ENCODE data around the gene ERI2.
"Not testable (repeated sequence)": the region's sequence is repeated elsewhere in the genome, so short reads cannot be mapped to it uniquely, and the experiment has no call there.

The ERI2 gene

DNA sequence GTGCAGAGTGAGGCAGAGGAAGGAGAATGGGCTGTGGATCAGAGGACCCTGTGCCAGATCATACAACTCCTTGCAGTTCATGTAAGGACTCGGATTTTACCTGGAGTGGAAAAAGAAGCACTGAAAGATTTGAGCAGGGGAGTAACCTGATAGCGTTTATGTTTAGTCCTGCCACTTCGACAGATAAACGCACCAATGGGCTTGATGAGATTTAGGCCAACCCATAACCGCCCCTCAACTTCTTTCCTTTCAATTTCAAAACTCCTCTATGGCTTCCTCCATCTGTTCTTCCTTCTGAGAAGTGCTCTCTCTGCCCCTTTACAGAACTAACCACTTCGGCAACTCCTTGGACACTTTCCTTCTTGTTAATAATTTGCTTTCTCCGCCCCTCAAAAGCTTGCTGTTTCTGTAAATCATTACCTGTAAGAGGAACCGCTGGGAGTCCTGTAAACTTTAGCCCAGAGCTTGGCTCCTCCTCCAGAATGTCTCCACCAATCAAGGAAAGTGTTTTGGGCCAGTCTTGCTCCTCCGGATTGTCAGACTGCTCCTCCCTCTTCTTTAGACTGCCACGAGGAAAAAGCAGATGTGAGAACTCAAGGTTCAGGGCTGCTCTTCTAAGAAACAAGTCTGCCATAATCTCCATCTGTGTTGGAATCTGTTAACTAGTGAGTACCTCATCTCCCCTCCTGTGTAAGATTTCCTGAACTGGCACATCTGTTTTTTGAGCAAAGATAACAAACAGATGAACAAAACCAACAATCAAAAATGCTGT, 42.6 kb downstream of the ERI2 start, which contains the start of gene ACSM3:
ACSM3 (plus strand) TSS at position 554 of the 772 bp plus-strand sequence. CDS start 6,021 bp downstream, outside the sequence.
- peak; percentile 84 to 88 for DNase-seq

- DNase-seq = no peak
These were observed 43.7 kb downstream of the ERI2 start for GRCh38 chr16:20762404-20763123.

DNA sequence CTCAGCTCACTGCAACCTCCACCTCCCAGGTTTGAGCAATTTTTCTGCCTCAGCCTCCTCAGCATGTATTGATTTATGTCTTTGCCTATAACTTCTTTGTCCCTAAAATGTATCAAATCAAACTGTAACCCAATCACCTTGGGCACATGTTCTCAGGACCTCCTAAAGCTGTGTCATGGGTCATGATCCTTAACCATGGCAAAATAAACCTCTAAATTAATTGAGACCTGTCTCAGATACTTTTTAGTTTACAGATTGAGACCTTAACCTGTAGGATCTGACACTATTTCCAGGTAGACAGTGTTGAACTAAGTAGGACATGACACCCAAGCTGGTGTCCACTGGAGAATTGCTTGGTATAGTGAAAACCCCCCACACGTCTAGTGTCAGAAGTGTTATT, 45.1 kb downstream of the ERI2 start:
- DNase-seq = no peak

GRCh38 chr16:20760346-20760745, 45.9 kb downstream of the ERI2 start:
- DNase-seq = no peak

DNA sequence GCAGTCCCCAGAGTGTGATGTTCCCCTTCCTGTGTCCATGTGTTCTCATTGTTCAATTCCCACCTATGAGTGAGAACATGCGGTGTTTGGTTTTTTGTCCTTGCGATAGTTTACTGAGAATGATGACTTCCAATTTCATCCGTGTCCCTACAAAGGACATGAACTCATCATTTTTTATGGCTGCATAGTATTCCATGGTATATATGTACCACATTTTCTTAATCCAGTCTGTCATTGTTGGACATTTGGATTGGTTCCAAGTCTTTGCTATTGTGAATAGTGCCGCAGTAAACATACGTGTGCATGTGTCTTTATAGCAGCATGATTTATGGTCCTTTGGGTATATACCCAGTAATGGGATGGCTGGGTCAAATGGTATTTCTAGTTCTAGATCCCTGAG, 50.5 kb downstream of the ERI2 start:
- not testable (repeated sequence) for DNase-seq

DNA sequence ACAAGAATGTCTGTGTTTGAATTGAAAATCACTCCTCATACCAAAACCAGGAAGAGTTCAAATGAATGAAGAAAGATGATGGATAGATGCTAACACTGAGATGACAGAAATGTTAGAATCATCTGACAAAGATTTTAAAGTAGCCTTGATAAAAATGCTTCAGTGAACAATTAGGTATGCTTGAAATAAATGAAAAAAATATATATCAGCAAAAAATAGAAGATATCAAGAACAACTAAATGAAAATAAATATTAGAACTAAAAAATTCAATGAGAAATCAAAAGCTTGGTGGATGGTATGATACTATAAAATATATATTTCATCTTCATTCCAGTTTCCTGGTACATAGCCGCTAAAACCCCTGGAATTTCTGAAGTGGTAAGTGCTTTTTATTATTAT, 51.0 kb downstream of the ERI2 start:
- no peak for DNase-seq

- no peak for DNase-seq
These were observed 52.5 kb downstream of the ERI2 start for GRCh38 chr16:20753727-20754126.

DNA sequence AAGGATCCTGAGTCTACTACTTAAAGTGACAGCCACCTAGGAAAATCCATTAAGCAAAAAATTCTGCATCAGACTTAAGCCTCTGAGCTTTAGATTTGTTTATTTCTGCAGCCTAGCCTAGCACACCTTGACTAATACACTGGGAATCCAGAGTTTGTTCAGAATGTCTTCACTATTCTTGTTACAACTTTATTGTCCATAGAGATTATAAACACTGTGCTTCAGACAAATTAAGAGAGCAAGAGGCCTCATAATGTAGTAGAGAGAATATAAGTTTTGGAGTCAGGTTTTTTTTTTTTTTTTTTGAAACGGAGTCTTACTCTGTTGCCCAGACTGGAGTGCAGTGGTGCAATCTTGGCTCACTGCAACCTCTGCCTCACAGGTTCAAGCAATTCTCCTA, 55.7 kb downstream of the ERI2 start:
- DNase-seq = no peak

GRCh38 chr16:20749474-20749873, 56.8 kb downstream of the ERI2 start:
- DNase-seq = no peak

GRCh38 chr16:20747030-20747816, 59.0 kb downstream of the ERI2 start:
- DNase-seq = no peak

DNA sequence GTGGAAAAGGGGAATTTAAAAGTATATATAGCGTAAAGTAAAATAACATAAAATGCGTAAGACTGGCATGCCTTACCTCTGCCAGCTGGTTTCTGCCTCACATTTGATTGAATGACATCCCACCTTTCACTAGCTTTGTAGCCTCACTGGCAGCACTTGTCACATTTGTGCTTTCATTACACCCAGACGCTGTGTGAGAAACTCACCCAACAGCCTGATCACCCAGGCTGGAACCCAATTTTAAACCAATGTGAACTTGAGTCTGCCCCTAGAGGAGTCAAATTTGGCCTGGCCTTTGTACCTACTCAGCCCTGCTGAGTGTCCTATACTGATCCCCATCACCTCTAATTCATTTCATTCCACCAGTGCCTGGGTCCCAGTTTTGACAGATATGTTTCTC, 59.8 kb downstream of the ERI2 start:
- no peak for DNase-seq

Measured in CD4-positive, alpha-beta T cell treated with Interleukin-4 for 1 hour (primary cell).